ENCODE measurements around the gene MRAS. TPM values are rescaled to one million over a fixed set of nuclear protein-coding genes. Genes with fewer than 3 reads are reported as not detected.

MRAS gene
- total and polyA plus RNA-seq, 4 donors, result 12.6 to 28.7 (median 22.3) TPM

- no peak for DNase-seq
- peaks cover 0 to 2% (median 0%) of the 10 kb centered on the region in 4 donors for H3K9me3 ChIP-seq (ENCODE audit: control insufficient read depth in 4 of 4, insufficient read depth in 3 of 4, low read length in 3 of 4)
- H3K27me3 ChIP-seq (ENCODE audit: control insufficient read depth in 3 of 3, insufficient read depth in 3 of 3, low read length in 2 of 3), result no peaks in the 10 kb centered on the region
- no peak for ATAC-seq (ENCODE audit: insufficient read depth, low FRiP score)
- WGBS, 2 donors, result 89 to 92% methylated on average over 5 of the region's 5 CpGs
- TF ChIP-seq, protein P1, sequence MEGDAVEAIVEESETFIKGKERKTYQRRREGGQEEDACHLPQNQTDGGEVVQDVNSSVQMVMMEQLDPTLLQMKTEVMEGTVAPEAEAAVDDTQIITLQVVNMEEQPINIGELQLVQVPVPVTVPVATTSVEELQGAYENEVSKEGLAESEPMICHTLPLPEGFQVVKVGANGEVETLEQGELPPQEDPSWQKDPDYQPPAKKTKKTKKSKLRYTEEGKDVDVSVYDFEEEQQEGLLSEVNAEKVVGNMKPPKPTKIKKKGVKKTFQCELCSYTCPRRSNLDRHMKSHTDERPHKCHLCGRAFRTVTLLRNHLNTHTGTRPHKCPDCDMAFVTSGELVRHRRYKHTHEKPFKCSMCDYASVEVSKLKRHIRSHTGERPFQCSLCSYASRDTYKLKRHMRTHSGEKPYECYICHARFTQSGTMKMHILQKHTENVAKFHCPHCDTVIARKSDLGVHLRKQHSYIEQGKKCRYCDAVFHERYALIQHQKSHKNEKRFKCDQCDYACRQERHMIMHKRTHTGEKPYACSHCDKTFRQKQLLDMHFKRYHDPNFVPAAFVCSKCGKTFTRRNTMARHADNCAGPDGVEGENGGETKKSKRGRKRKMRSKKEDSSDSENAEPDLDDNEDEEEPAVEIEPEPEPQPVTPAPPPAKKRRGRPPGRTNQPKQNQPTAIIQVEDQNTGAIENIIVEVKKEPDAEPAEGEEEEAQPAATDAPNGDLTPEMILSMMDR (IDR thresholded peaks at IDR 0.05; ENCODE audit: control extremely low read depth, extremely low read depth), result no peak
- H3K36me3 ChIP-seq (ENCODE audit: control insufficient read depth in 4 of 4, insufficient read depth in 4 of 4, low read length in 4 of 4), result peaks cover 0 to 19% (median 5%) of the 10 kb centered on the region in 4 donors
- no peak overlapping the region for H3K27ac ChIP-seq (ENCODE audit: low read depth in 1 of 2, low read length in 1 of 2)
- H3K4me3 ChIP-seq, result no peak overlapping the region
- peaks cover 0 to 1% (median 0%) of the 10 kb centered on the region in 5 donors for H3K4me1 ChIP-seq (ENCODE audit: control insufficient read depth in 5 of 5, insufficient read depth in 5 of 5, low read length in 5 of 5)
- no peak overlapping the region for H3K9ac ChIP-seq (ENCODE audit: insufficient read depth in 1 of 2, low read length in 2 of 2)
Measured at GRCh38 chr3:138405486-138405885, 57.1 kb downstream of the MRAS start.

GRCh38 chr3:138406606-138407005 is 58.2 kb downstream of the MRAS start:
- Histone ChIP-seq H3K4me3 (no peak overlapping the region), H3K27me3 (ENCODE audit: control insufficient read depth in 3 of 3, insufficient read depth in 3 of 3, low read length in 2 of 3) (no peaks in the 10 kb centered on the region), H3K9ac (ENCODE audit: insufficient read depth in 1 of 2, low read length in 2 of 2) (no peak overlapping the region), H3K27ac (ENCODE audit: low read depth in 1 of 2, low read length in 1 of 2) (no peak overlapping the region), H3K36me3 (ENCODE audit: control insufficient read depth in 4 of 4, insufficient read depth in 4 of 4, low read length in 4 of 4) (peaks cover 0 to 16% (median 5%) of the 10 kb centered on the region in 4 donors), H3K9me3 (ENCODE audit: control insufficient read depth in 4 of 4, insufficient read depth in 3 of 4, low read length in 3 of 4) (peaks cover 0 to 2% (median 0%) of the 10 kb centered on the region in 4 donors), H3K4me1 (ENCODE audit: control insufficient read depth in 5 of 5, insufficient read depth in 5 of 5, low read length in 5 of 5) (peaks cover 0 to 1% (median 0%) of the 10 kb centered on the region in 5 donors)
- DNase-seq (no peak), ATAC-seq (ENCODE audit: insufficient read depth, low FRiP score) (no peak)
- WGBS, 2 donors, result 77 to 79% methylated on average over 2 of the region's 2 CpGs
- TF ChIP-seq, protein P1 (IDR thresholded peaks at IDR 0.05; ENCODE audit: control extremely low read depth, extremely low read depth), result no peak

DNA sequence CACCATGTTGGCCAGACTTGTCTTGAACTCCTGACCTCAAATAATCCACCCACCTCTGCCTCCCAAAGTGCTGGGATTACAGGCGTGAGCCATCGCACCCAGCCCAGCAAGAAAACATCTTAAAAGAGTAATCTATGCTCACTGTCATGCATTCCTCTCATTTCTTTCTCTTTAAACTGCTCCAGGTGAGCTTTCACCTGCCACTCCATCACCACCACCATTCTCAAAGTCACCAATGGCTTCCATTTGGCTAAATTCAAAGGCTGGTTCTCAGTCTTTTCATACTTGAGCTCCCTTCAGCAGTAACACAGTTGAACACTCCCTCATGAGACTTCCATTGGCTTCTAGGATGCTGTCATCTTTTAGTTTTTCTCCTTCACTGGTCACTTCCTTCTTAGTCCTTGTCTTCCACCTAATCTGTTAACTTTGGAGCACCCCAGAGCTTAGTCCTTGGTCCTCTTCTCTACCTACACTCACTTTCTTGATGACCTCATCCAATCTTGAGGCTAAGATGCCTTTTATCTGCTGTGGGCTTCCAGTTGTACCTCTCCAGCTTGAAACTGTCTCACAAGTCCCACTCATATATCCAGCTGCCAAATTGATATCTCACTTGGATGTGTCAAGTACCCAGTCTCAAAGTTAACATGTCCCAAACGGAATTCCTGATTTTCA is 59.0 kb downstream of the MRAS start:
- Histone ChIP-seq H3K4me3 (no peak overlapping the region), H3K36me3 (ENCODE audit: control insufficient read depth in 4 of 4, insufficient read depth in 4 of 4, low read length in 4 of 4) (peaks cover 0 to 11% (median 4%) of the 10 kb centered on the region in 4 donors), H3K9ac (ENCODE audit: insufficient read depth in 1 of 2, low read length in 2 of 2) (no peak overlapping the region), H3K27me3 (ENCODE audit: control insufficient read depth in 3 of 3, insufficient read depth in 3 of 3, low read length in 2 of 3) (no peaks in the 10 kb centered on the region), H3K4me1 (ENCODE audit: control insufficient read depth in 5 of 5, insufficient read depth in 5 of 5, low read length in 5 of 5) (no peaks in the 10 kb centered on the region), H3K9me3 (ENCODE audit: control insufficient read depth in 4 of 4, insufficient read depth in 3 of 4, low read length in 3 of 4) (peaks cover 0 to 2% (median 0%) of the 10 kb centered on the region in 4 donors), H3K27ac (ENCODE audit: low read depth in 1 of 2, low read length in 1 of 2) (no peak overlapping the region)
- DNase-seq (no peak), ATAC-seq (ENCODE audit: insufficient read depth, low FRiP score) (no peak)
- WGBS, 2 donors, result 86 to 98% methylated on average over 3 of the region's 3 CpGs
- TF ChIP-seq, protein P1 (IDR thresholded peaks at IDR 0.05; ENCODE audit: control extremely low read depth, extremely low read depth), result no peak
